K562 (cell line): ENCODE measurements around the gene PLEKHN1. TPM values are rescaled to one million over a fixed set of nuclear protein-coding genes. Genes with fewer than 3 reads are reported as not detected.

Experiments used
- AFF1 ChIP-seq, 2 experiments: fragments of 450-650 bp; IDR thresholded peaks; 2 replicates each; pipeline ENCODE4 v1.6.1; 2018; ENCODE audit warnings: mild to moderate bottlenecking in 2 of 2, low read depth in 1 of 2; ENCODE audit not compliant: partially characterized antibody in 2 of 2
- CBFB ChIP-seq: sonication (generic); formaldehyde crosslinking; IDR thresholded peaks from 2 replicates; pipeline ENCODE4 v1.4.0; 2020; ENCODE audit warnings: mild to moderate bottlenecking, missing genetic modification reagents
- CBX3 ChIP-seq, 2 experiments: IDR thresholded peaks; 1 replicate in 1 of 2; 2 replicates in 1 of 2; pipeline ENCODE4 v1.6.1; 2012; ENCODE audit warnings: inconsistent platforms in 2 of 2, low read length in 2 of 2, borderline replicate concordance in 1 of 2, control low read depth in 1 of 2
- E2F3 ChIP-seq: fragments of 250-450 bp; sonication (Bioruptor Pico); IDR thresholded peaks from 2 replicates; pipeline ENCODE4 v1.4.0; 2020; ENCODE audit warnings: mild to moderate bottlenecking
- HBP1 ChIP-seq: fragments of 450-650 bp; formaldehyde crosslinking; IDR thresholded peaks from 2 replicates; pipeline ENCODE4 v1.4.0; 2022; ENCODE audit warnings: missing genetic modification characterization
- ILF3 ChIP-seq: fragments of 450-650 bp; IDR thresholded peaks from 2 replicates; pipeline ENCODE4 v1.6.1; 2018; ENCODE audit warnings: antibody characterized with exemption, mild to moderate bottlenecking, moderate library complexity, borderline replicate concordance
- NKRF ChIP-seq: fragments of 450-650 bp; IDR thresholded peaks from 2 replicates; pipeline ENCODE4 v1.6.1; 2016; ENCODE audit warnings: borderline replicate concordance
- ZNF224 ChIP-seq: sonication (generic); formaldehyde crosslinking; IDR thresholded peaks from 2 replicates; pipeline ENCODE4 v1.8.0; 2022; ENCODE audit warnings: mild to moderate bottlenecking, missing genetic modification reagents
- ZNF24 ChIP-seq: fragments of 450-650 bp; IDR thresholded peaks from 2 replicates; pipeline ENCODE4 v1.6.1; 2016
- ZNF512 ChIP-seq: IDR thresholded peaks from 2 replicates; pipeline ENCODE4 v1.6.1; 2016; ENCODE audit warnings: missing genetic modification characterization, missing compliant biosample characterization
- polyA plus RNA-seq, 8 experiments: library from polyadenylated mRNA; depleted of rRNA in 4 of 8; stranded (reverse) in 5 of 8; unstranded in 3 of 8; fragments of >200 nt; fragmentation: Nextera tagmentation in 2 of 8; fragmentation: Illumina TruSeq in 1 of 8; extraction: Ambion mirVana in 2 of 8; extraction: Trizol in 1 of 8; gene quantifications; 2 replicates each; pipeline versions ENCODE4 v1.2.1 to v1.2.3, GENCODE V29; 2011 to 2014; ENCODE audit warnings: inconsistent platforms in 1 of 8, missing spikeins in 1 of 8
- total RNA-seq, 7 experiments: library from RNA; depleted of rRNA in 6 of 7; stranded (reverse); fragments of >200 nt in 6 of 7; fragmentation: Illumina TruSeq in 2 of 7; extraction: Trizol in 2 of 7; gene quantifications; 2 replicates each; pipeline versions ENCODE4 v1.2.1 to v1.2.3, GENCODE V29; 2011 to 2021; ENCODE audit warnings: low replicate concordance in 1 of 7
- TF ChIP-seq, protein P1 (sequence below): fragments of 250-450 bp; sonication (Bioruptor Pico); IDR thresholded peaks from 2 replicates; pipeline ENCODE4 v1.8.0; 2022; ENCODE audit warnings: moderate library complexity, mild to moderate bottlenecking, inconsistent platforms
- TF ChIP-seq, protein P2 (sequence below): fragments of 450-650 bp; IDR thresholded peaks from 2 replicates; pipeline ENCODE4 v1.6.1; 2017; ENCODE audit warnings: antibody characterized with exemption, mild to moderate bottlenecking

PLEKHN1 gene
- total and polyA plus RNA-seq, 9 of the 15 experiments (the other 6 are each of a cell fraction or from before 2014, with no cell fraction given), result 0.07 to 1.5 (median 0.13) TPM; not detected in 2

DNA sequence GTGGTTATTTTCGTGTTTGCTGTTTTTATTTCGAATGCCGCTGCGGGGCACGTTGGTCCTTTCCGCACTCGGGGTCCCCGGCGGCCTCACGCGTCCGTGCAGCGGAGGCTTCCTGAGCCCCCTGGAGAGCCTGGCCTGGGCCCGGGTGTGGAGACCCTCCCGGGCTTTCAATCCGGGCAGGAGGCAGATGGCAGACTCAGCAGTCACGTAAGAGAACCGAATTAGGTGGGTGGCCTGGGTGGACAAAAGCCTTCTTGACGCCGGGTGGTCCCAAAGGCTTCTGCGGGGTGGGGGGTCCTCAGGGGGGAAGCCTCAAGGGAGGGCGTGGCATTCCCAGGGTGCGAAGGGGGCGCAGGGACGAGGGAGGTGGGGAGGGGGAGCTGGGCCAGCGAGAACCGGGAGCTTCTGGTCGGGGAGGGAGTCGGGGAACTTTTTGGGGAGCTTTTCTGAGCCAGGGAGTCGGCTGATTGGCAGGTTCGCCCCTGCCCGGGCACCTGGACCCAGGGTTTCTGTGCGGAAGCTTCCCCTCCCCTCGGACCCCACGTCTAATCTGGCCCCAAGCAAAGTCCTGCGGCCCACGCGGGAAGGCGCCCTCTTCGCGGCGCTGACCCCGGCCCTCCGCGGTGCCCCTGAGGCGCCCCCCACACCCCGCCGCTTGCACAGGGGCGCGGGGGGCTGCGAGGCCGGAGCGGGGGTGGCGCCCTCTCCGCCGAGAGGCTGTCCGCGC, 34.9 kb downstream of the PLEKHN1 start (continued):
- TF ChIP-seq NKRF (no peak), AFF1 (IDR thresholded peaks at IDR 0.05; ENCODE audit: low read depth in 1 of 2, partially characterized antibody in 2 of 2) (no peak), ZNF224 (CRISPR knock-in tag) (no peak), CBFB (no peak), HBP1 (CRISPR knock-in tag) (no peak), E2F3 (CRISPR knock-in tag) (no peak), CBX3 (IDR thresholded peaks at IDR 0.05; ENCODE audit: borderline replicate concordance in 1 of 2, low read length in 2 of 2) (no peak), ZNF512 (tag) (no peak), ZNF24 (no peak), ILF3 (no peak)
- TF ChIP-seq, protein P1, sequence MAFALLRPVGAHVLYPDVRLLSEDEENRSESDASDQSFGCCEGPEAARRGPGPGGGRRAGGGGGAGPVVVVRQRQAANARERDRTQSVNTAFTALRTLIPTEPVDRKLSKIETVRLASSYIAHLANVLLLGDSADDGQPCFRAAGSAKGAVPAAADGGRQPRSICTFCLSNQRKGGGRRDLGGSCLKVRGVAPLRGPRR (CRISPR knock-in tag), result no peak
- TF ChIP-seq, protein P2, sequence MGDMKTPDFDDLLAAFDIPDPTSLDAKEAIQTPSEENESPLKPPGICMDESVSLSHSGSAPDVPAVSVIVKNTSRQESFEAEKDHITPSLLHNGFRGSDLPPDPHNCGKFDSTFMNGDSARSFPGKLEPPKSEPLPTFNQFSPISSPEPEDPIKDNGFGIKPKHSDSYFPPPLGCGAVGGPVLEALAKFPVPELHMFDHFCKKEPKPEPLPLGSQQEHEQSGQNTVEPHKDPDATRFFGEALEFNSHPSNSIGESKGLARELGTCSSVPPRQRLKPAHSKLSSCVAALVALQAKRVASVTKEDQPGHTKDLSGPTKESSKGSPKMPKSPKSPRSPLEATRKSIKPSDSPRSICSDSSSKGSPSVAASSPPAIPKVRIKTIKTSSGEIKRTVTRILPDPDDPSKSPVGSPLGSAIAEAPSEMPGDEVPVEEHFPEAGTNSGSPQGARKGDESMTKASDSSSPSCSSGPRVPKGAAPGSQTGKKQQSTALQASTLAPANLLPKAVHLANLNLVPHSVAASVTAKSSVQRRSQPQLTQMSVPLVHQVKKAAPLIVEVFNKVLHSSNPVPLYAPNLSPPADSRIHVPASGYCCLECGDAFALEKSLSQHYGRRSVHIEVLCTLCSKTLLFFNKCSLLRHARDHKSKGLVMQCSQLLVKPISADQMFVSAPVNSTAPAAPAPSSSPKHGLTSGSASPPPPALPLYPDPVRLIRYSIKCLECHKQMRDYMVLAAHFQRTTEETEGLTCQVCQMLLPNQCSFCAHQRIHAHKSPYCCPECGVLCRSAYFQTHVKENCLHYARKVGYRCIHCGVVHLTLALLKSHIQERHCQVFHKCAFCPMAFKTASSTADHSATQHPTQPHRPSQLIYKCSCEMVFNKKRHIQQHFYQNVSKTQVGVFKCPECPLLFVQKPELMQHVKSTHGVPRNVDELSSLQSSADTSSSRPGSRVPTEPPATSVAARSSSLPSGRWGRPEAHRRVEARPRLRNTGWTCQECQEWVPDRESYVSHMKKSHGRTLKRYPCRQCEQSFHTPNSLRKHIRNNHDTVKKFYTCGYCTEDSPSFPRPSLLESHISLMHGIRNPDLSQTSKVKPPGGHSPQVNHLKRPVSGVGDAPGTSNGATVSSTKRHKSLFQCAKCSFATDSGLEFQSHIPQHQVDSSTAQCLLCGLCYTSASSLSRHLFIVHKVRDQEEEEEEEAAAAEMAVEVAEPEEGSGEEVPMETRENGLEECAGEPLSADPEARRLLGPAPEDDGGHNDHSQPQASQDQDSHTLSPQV, result 0 out of 2 replicates have a peak, but pooled peaks have one; percentile 10
